HCT116 (cell line): ENCODE results near the gene E2F1. TPM values are rescaled to one million over a fixed set of nuclear protein-coding genes. Genes with fewer than 3 reads are reported as not detected.

Source experiments
- ATAC-seq: fragments of 200-7000 bp; cut with Tn5 transposase; 2 replicates; pipeline ENCODE4 v1.9.1; 2020; ENCODE audit warnings: mild to moderate bottlenecking, moderate library complexity
- BruUV-seq: library from RNA; stranded (reverse); fragments of 400-500 nt; replicated peaks from 2 replicates; lab custom pipeline; 2021; lab: Mats Ljungman, UMichigan
- CTCF ChIA-PET: fragments of 300-600 bp; sonication (Branson Sonifier 250); formaldehyde crosslinking; loops from one replicate; lab custom pipeline; 2021; ENCODE audit warnings: antibody characterized with exemption; lab: Charles Lee
- POLR2A ChIA-PET: fragments of 300-600, 350-600 bp; sonication (Branson Sonifier 250); formaldehyde crosslinking; loops from one replicate; lab custom pipeline; 2021; ENCODE audit warnings: antibody characterized with exemption; lab: Charles Lee
- RAD21 ChIA-PET, 2 experiments: fragments of 300-600 bp; sonication (Branson Sonifier 250); formaldehyde crosslinking; loops; one replicate each; lab custom pipeline; 2023; ENCODE audit warnings: low total read pairs in 2 of 2; ENCODE audit not compliant: uncharacterized antibody in 2 of 2, unreplicated experiment in 2 of 2, low non-redundant PET in 1 of 2; lab: Charles Lee
- DNase-seq: peaks from one replicate; pipeline ENCODE4 v3.0.0-alpha.2; 2010; ENCODE audit warnings: low read depth, low spot score
- H2AFZ ChIP-seq: fragments of 200-600 bp; shearing (Covaris generic), sonication (generic); 2 replicates; pipeline ENCODE4 v1.6.1; 2017; ENCODE audit warnings: low read depth, mixed run types, mixed read lengths, antibody characterized with exemption, low read length; ENCODE audit not compliant: poor library complexity, severe bottlenecking
- H3K27ac ChIP-seq: 2 replicates; pipeline ENCODE4 v1.5.1; 2012; ENCODE audit warnings: low read depth, low read length
- H3K27me3 ChIP-seq: fragments of 200-600 bp; sonication (generic); 2 replicates; pipeline ENCODE4 v1.6.1; 2016; ENCODE audit warnings: mixed run types, low read length, mixed read lengths; ENCODE audit not compliant: insufficient read depth
- H3K36me3 ChIP-seq, 2 experiments: fragments of 200-500 bp in 1 of 2; fragments of 200-600 bp in 1 of 2; sonication (Bioruptor generic) in 1 of 2; sonication (generic) in 1 of 2; 2 replicates each; pipeline versions ENCODE4 v1.5.1 to v1.6.1; 2014 to 2016; ENCODE audit warnings: low read length in 2 of 2, inconsistent platforms in 1 of 2, mixed read lengths in 1 of 2, mixed run types in 1 of 2; ENCODE audit not compliant: insufficient read depth in 2 of 2, control insufficient read depth in 1 of 2
- H3K4me1 ChIP-seq, 2 experiments: fragments of 200-600 bp in 1 of 2; sonication (generic) in 1 of 2; 2 replicates each; pipeline versions ENCODE4 v1.5.1 to v1.6.1; 2012 to 2017; ENCODE audit warnings: low read length in 2 of 2, inconsistent platforms in 1 of 2, mild to moderate bottlenecking in 1 of 2, mixed read lengths in 1 of 2, mixed run types in 1 of 2, moderate library complexity in 1 of 2; ENCODE audit not compliant: insufficient read depth in 2 of 2, control insufficient read depth in 1 of 2
- H3K4me2 ChIP-seq: fragments of 200-600 bp; sonication (generic); 2 replicates; pipeline ENCODE4 v1.6.1; 2017; ENCODE audit warnings: mixed run types, low read length, mixed read lengths
- H3K4me3 ChIP-seq, 2 experiments: fragments of 200-600 bp in 1 of 2; sonication (generic) in 1 of 2; replicated peaks in 1 of 2; 2 replicates each; pipeline ENCODE4 v1.5.1; 2011 to 2016; ENCODE audit warnings: low read length in 2 of 2, control low read depth in 1 of 2, low read depth in 1 of 2, mild to moderate bottlenecking in 1 of 2, mixed read lengths in 1 of 2, mixed run types in 1 of 2
- H3K79me2 ChIP-seq: fragments of 200-600 bp; sonication (generic); 2 replicates; pipeline ENCODE4 v1.6.1; 2017; ENCODE audit warnings: mild to moderate bottlenecking, mixed run types, low read length, moderate library complexity, mixed read lengths; ENCODE audit not compliant: insufficient read depth
- H3K9ac ChIP-seq: fragments of 200-600 bp; sonication (generic); 2 replicates; pipeline ENCODE4 v1.6.1; 2016; ENCODE audit warnings: low read length, mixed read lengths
- H3K9me2 ChIP-seq: fragments of 200-600 bp; sonication (generic), shearing (Covaris generic); 2 replicates; pipeline ENCODE4 v1.6.1; 2017; ENCODE audit warnings: mixed run types, mild to moderate bottlenecking, moderate library complexity; ENCODE audit not compliant: insufficient read depth
- H3K9me3 ChIP-seq, 2 experiments: fragments of 200-500 bp in 1 of 2; fragments of 200-600 bp in 1 of 2; sonication (Bioruptor generic) in 1 of 2; sonication (generic) in 1 of 2; 2 replicates each; pipeline ENCODE4 v1.6.1; 2014 to 2017; ENCODE audit warnings: low read length in 2 of 2, mixed read lengths in 2 of 2, inconsistent platforms in 1 of 2, low read depth in 1 of 2, mild to moderate bottlenecking in 1 of 2, mixed run types in 1 of 2, moderate library complexity in 1 of 2; ENCODE audit not compliant: control insufficient read depth in 1 of 2, insufficient read depth in 1 of 2
- H4K20me1 ChIP-seq: fragments of 200-600 bp; sonication (generic), shearing (Covaris generic); 2 replicates; pipeline ENCODE4 v1.6.1; 2017; ENCODE audit warnings: mixed run types, mild to moderate bottlenecking, moderate library complexity; ENCODE audit not compliant: insufficient read depth
- ATF3 ChIP-seq: IDR thresholded peaks from 2 replicates; pipeline ENCODE4 v1.6.1; 2012
- ELF1 ChIP-seq: IDR thresholded peaks from 2 replicates; pipeline ENCODE4 v1.6.1; 2012; ENCODE audit warnings: low read depth, borderline replicate concordance
- EZH2 ChIP-seq: fragments of 200-600 bp; sonication (generic); IDR thresholded peaks from 2 replicates; pipeline ENCODE4 v1.6.1; 2017; ENCODE audit warnings: antibody characterized with exemption, mixed run types
- EZH2phosphoT487 ChIP-seq: fragments of 200-600 bp; IDR thresholded peaks from 2 replicates; pipeline ENCODE4 v1.6.1; 2018; ENCODE audit warnings: antibody characterized with exemption, borderline replicate concordance
- POLR2A ChIP-seq: IDR thresholded peaks from 2 replicates; pipeline ENCODE4 v1.7.0; 2011; ENCODE audit warnings: borderline replicate concordance; ENCODE audit not compliant: insufficient read depth, insufficient read length; ENCODE audit errors: extremely low read depth
- POLR2AphosphoS5 ChIP-seq: IDR thresholded peaks from 2 replicates; pipeline ENCODE4 v1.6.1; 2011; ENCODE audit warnings: mild to moderate bottlenecking, low read depth, low read length, moderate library complexity
- RAD21 ChIP-seq: IDR thresholded peaks from 2 replicates; pipeline ENCODE4 v1.6.1; 2012; ENCODE audit warnings: low read depth, mild to moderate bottlenecking
- REST ChIP-seq: IDR thresholded peaks from 2 replicates; pipeline ENCODE4 v1.6.1; 2012; ENCODE audit warnings: low read depth
- SRF ChIP-seq: IDR thresholded peaks from 2 replicates; pipeline ENCODE4 v1.6.1; 2012; ENCODE audit warnings: low read depth
- ZFX ChIP-seq: fragments of 450-650 bp; IDR thresholded peaks from 2 replicates; pipeline ENCODE4 v1.6.1; 2017
- ZNF274 ChIP-seq: fragments of 200-500 bp; sonication (Bioruptor generic); IDR thresholded peaks from 2 replicates; pipeline ENCODE4 v1.6.1; 2014; ENCODE audit warnings: mild to moderate bottlenecking, low read depth, low read length, inconsistent platforms
- intact Hi-C: fragments of 100-400 bp; cut with micrococcal nuclease; formaldehyde crosslinking; loops from 2 replicates; pipeline ENCODE4 v1.10.0; 2022
- total RNA-seq: library from RNA; stranded (reverse); gene quantifications from one replicate; pipeline ENCODE4 v1.2.1, GENCODE V29; 2021; ENCODE audit not compliant: unreplicated experiment
- TF ChIP-seq, protein P1 (sequence below): IDR thresholded peaks from 2 replicates; pipeline ENCODE4 v1.6.1; 2012

The E2F1 gene
- total RNA-seq, 1 experiment from 2014 or later = 30.9 TPM

- TF ChIP-seq REST (no peak), ELF1 (no peak), ZFX (no peak), EZH2phosphoT487 (no peak), POLR2A (no peak), EZH2 (no peak), SRF (no peak), ZNF274 (no peak), ATF3 (no peak), RAD21 (no peak)
- TF ChIP-seq, protein P1, sequence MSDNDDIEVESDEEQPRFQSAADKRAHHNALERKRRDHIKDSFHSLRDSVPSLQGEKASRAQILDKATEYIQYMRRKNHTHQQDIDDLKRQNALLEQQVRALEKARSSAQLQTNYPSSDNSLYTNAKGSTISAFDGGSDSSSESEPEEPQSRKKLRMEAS = no peak
These were observed 27.7 kb upstream of the E2F1 start (continued) for GRCh38 chr20:33713865-33714367.

DNA sequence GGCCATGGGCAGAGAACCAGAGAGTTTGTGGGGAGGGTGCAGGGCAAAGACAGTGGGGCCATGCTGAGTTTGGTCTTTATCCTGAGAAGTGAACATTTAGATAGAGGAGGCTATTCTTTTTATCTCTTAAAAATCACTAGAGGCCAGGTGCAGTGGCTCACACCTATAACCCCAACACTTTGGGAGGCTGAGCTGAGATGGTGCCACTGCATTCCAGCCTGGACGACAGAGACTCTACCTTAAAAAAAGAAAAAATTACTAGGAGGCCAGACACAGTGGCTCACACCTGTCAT is 25.2 kb upstream of the E2F1 start:
- no peak for ATAC-seq
- no peak for DNase-seq
- no peak overlapping the region for H2AFZ ChIP-seq
- POLR2A ChIA-PET = no interaction called here
- RAD21 ChIA-PET = no interaction called here
- H3K4me2 ChIP-seq = no peak overlapping the region
- intact Hi-C loops = no loop called here
- BruUV-seq = no TSS peak
- H3K9me2 ChIP-seq = no peaks in the 10 kb centered on the region
- no peak for TF ChIP-seq POLR2AphosphoS5
- H3K4me1 ChIP-seq = peaks cover 4 to 23% of the 10 kb centered on the region in 2 experiments; a peak in 3 of 4 replicates
- CTCF ChIA-PET = no interaction called here
- H3K4me3 ChIP-seq = no peak overlapping the region
- H3K9me3 ChIP-seq = no peaks in the 10 kb centered on the region
- no peaks in the 10 kb centered on the region for H3K27me3 ChIP-seq
- H3K36me3 ChIP-seq = 0 out of 4 replicates have a peak, but pooled peaks cover 0 to 5% of the 10 kb centered on the region in 2 experiments
- H3K79me2 ChIP-seq = no peaks in the 10 kb centered on the region
- no peaks in the 10 kb centered on the region for H4K20me1 ChIP-seq
- H3K27ac ChIP-seq = 0 out of 2 replicates have a peak overlapping the region, but pooled peaks have one; percentile 9
- H3K9ac ChIP-seq = no peak overlapping the region
